NCI-H774 (cell line): ENCODE data around the gene FMNL1.
"Not testable (repeated sequence)": the region's sequence is repeated elsewhere in the genome, so short reads cannot be mapped to it uniquely, and the experiment has no call there.

Source experiments
- DNase-seq: peaks from one replicate; lab custom pipeline; 2025; lab: John Stamatoyannopoulos, UW

Gene FMNL1

GRCh38 chr17:45234641-45235415 is 13.1 kb downstream of the FMNL1 start:
- DNase-seq = no peak

GRCh38 chr17:45235416-45236281 is 14.0 kb downstream of the FMNL1 start:
- peak; percentile 31 for DNase-seq

- DNase-seq = no peak
Measured at GRCh38 chr17:45236282-45236606, 14.6 kb downstream of the FMNL1 start.

DNA sequence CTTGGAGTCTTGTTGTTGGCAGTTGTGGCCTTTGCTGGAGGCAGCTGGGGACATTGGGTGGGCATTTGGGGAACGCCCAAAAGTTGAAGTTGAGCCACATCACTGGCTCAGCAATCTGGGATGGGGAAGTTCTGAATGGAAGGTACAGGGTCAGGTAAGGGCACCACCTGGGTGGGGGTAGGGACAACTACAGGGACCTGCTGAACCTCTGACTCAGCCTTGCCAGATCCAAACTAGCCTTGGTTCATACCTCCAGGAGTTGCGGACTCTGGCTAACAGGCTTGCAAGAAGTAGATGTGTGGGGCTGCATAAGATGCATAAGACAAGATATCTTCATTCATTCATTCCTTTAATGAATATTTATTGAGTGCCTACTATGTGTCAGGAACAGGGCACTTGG is 16.0 kb downstream of the FMNL1 start:
- DNase-seq = no peak

- DNase-seq = no peak
Measured at GRCh38 chr17:45238155-45238774, 16.6 kb downstream of the FMNL1 start.

GRCh38 chr17:45240905-45241327 is 19.2 kb downstream of the FMNL1 start:
- no peak for DNase-seq

- DNase-seq = peak; percentile 57
Measured at GRCh38 chr17:45241328-45242028, 19.8 kb downstream of the FMNL1 start.

DNA sequence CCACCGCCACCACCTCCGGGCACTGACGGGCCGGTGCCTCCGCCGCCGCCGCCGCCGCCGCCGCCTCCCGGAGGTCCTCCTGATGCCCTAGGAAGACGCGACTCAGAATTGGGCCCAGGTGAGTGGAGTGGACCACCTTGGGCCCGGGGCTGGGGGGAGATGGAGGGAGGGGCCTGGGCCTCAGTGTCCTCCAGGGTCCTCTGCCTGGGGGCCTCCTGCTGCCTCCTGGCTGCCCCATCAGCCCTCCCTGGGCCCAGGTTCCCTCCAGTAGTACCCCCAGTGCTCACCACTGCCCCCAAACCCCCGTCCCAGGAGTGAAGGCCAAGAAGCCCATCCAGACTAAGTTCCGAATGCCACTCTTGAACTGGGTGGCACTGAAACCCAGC is 20.3 kb downstream of the FMNL1 start:
- no peak for DNase-seq

GRCh38 chr17:45243750-45244149 is 22.1 kb downstream of the FMNL1 start:
- no peak for DNase-seq

DNA sequence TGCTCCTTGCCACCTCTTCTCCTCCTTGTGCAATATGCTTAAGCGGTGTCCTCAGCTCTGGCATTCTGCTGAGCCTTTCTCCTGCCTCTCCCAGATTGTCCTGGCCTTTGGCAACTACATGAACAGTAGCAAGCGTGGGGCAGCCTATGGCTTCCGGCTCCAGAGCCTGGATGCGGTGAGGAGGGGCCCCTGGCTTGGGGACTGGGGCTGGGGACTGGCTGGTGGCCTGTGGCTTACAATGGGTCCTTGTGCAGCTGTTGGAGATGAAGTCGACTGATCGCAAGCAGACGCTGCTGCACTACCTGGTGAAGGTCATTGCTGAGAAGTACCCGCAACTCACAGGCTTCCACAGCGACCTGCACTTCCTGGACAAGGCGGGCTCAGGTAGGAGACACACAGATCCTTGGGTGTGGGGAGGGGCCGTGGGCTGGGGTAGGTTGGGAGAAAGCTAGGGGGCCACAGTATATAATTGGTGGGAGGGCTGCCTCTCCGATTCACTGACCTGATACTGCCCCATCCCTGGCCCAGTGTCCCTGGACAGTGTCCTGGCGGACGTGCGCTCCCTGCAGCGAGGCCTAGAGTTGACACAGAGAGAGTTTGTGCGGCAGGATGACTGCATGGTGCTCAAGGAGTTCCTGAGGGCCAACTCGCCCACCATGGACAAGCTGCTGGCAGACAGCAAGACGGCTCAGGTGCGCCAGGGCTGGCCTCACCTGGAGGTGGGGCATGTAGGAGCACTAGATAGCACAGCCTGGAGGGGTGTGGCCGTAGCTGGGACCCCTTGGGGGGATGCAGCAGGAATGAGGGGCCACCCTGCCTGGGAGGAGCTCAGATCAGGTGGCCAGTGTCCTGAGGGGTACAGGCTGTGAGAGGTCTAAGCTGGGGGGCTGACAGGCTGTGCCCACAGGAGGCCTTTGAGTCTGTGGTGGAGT is 23.3 kb downstream of the FMNL1 start:
- no peak for DNase-seq

GRCh38 chr17:45246338-45246737 is 24.7 kb downstream of the FMNL1 start:
- no peak for DNase-seq

GRCh38 chr17:45246861-45247428 is 25.3 kb downstream of the FMNL1 start:
- DNase-seq = no peak

GRCh38 chr17:45247429-45248131 is 25.9 kb downstream of the FMNL1 start:
- DNase-seq = peak; percentile 99

- peak; percentile 66 for DNase-seq
Measured at GRCh38 chr17:45248132-45248957, 26.7 kb downstream of the FMNL1 start.

DNA sequence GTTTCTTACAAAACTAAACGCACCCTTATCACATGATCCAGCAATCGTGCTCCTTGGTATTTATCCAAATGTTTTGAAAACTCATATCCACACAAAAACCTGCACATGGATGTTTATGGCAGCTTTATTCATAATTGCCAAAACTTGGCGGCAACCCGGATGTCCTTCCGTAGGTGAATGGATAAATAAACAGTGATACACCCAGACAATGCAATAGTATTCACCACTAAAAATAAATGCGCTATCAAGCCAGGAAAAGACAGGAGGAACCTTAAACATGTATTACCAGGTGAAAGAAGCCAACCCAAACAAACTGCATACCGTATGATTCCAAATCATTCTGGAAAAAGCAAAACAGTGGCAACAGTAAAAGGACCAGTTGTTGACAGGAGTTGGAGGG is 30.2 kb downstream of the FMNL1 start:
- DNase-seq = no peak

DNA sequence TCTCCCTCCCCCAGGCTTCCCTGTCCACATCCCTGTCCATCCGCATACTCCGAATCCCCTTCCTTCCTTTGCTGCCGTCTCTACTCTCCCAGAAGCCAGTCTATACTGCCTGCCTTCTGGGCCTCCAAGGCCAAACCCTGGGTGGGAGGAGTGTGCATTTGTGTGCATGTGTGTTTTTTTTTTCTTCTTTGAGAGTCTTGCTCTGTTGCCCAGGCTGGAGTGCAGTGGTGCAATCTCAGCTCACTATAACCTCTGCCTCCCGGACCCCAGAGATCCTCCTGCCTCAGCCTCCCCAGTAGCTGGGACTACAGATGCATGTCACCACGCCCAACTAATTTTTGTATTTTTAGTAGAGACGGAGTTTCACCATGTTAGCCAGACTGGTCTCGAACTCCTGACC is 31.6 kb downstream of the FMNL1 start:
- not testable (repeated sequence) for DNase-seq

DNA sequence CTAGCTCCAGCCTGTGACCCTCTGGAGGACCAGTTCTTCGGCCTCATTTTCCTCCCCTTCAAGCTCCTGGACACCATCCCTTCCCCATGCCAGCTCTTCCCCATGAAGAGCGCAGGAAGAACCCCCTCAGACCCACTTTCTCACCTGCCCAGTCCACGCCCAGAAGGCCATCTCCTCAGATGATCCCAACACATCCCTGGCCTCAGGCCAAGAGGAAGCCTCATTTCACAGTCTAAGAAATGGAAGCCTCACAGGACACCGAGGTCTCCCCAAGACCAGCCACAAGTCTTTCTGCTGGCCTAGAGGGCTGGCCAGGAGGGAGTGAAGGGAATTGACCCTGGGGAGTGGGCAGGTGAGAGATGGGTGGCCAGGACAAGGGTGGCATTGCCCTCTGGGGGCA is 32.2 kb downstream of the FMNL1 start:
- DNase-seq = no peak

- no peak for DNase-seq
Measured at GRCh38 chr17:45255358-45255757, 33.7 kb downstream of the FMNL1 start.
